SK-N-SH (cell line): ENCODE data around the gene DYNC2LI1. TPM values are rescaled to one million over a fixed set of nuclear protein-coding genes. Genes with fewer than 3 reads are reported as not detected.

Experiments
- CTCF ChIA-PET: fragments of 300-600, 350-600 bp; formaldehyde crosslinking; extraction: SDS; loops from one replicate; lab custom pipeline; 2021; lab: Yijun Ruan, JAX
- POLR2A ChIA-PET: fragments of 350-600 bp; sonication (Branson Sonifier 250); formaldehyde crosslinking; extraction: SDS; loops from one replicate; lab custom pipeline; 2020; ENCODE audit warnings: antibody characterized with exemption, inconsistent platforms; lab: Yijun Ruan, JAX
- DNase-seq: peaks from one replicate; pipeline ENCODE4 v3.0.0; 2012
- H2AFZ ChIP-seq: fragments of 200-600 bp; sonication (generic); 2 replicates; pipeline ENCODE4 v1.8.1; 2016; ENCODE audit warnings: antibody characterized with exemption, mild to moderate bottlenecking, low read depth
- H3F3A ChIP-seq: fragments of 200-600 bp; sonication (generic); replicated peaks from 2 replicates; pipeline ENCODE3; 2016; ENCODE audit warnings: antibody characterized with exemption, mild to moderate bottlenecking; ENCODE audit not compliant: insufficient read depth
- H3K27ac ChIP-seq, 2 experiments: fragments of 200-500 bp in 1 of 2; fragments of 200-600 bp in 1 of 2; sonication (Bioruptor generic) in 1 of 2; sonication (generic), shearing (Covaris generic) in 1 of 2; 2 replicates each; pipeline versions ENCODE4 v1.5.1 to v1.6.1; 2014 to 2016; ENCODE audit warnings: low read depth in 2 of 2, inconsistent platforms in 1 of 2, low read length in 1 of 2, mild to moderate bottlenecking in 1 of 2, mixed read lengths in 1 of 2
- H3K27me3 ChIP-seq: fragments of 200-600 bp; sonication (generic), shearing (Covaris generic); 2 replicates; pipeline ENCODE4 v1.6.1; 2016; ENCODE audit warnings: mixed run types; ENCODE audit not compliant: insufficient read depth
- H3K36me3 ChIP-seq, 2 experiments: fragments of 200-500 bp in 1 of 2; fragments of 200-600 bp in 1 of 2; sonication (Bioruptor generic) in 1 of 2; sonication (generic) in 1 of 2; replicated peaks in 1 of 2; 2 replicates each; pipeline versions ENCODE3 to v1.5.1; 2014 to 2016; ENCODE audit warnings: low read length in 1 of 2, mild to moderate bottlenecking in 1 of 2; ENCODE audit not compliant: insufficient read depth in 2 of 2, control insufficient read depth in 1 of 2
- H3K4me1 ChIP-seq, 2 experiments: fragments of 200-500 bp in 1 of 2; fragments of 200-600 bp in 1 of 2; sonication (Bioruptor generic) in 1 of 2; sonication (generic), shearing (Covaris generic) in 1 of 2; 2 replicates each; pipeline versions ENCODE4 v1.5.1 to v1.6.1; 2014 to 2016; ENCODE audit warnings: low read depth in 1 of 2, low read length in 1 of 2, mixed run types in 1 of 2; ENCODE audit not compliant: insufficient read depth in 2 of 2, control insufficient read depth in 1 of 2
- H3K4me2 ChIP-seq: fragments of 200-600 bp; sonication (generic), shearing (Covaris generic); 2 replicates; pipeline ENCODE4 v1.6.1; 2017; ENCODE audit warnings: mixed run types
- H3K4me3 ChIP-seq, 2 experiments: fragments of 200-500 bp in 1 of 2; fragments of 200-600 bp in 1 of 2; sonication (Bioruptor generic) in 1 of 2; sonication (generic), shearing (Covaris generic) in 1 of 2; 2 replicates each; pipeline versions ENCODE4 v1.5.1 to v1.8.1; 2014 to 2016; ENCODE audit warnings: low read depth in 2 of 2, inconsistent platforms in 1 of 2, low read length in 1 of 2, mild to moderate bottlenecking in 1 of 2, mixed read lengths in 1 of 2, moderate library complexity in 1 of 2
- H3K79me2 ChIP-seq: fragments of 200-600 bp; sonication (generic); 2 replicates; pipeline ENCODE4 v1.8.1; 2017; ENCODE audit warnings: mild to moderate bottlenecking; ENCODE audit not compliant: insufficient read depth
- H3K9ac ChIP-seq: fragments of 200-600 bp; sonication (generic); 2 replicates; pipeline ENCODE4 v1.6.1; 2017; ENCODE audit warnings: mixed run types
- H3K9me2 ChIP-seq: fragments of 200-600 bp; sonication (generic); 2 replicates; pipeline ENCODE4 v1.6.1; 2017; ENCODE audit warnings: mixed run types
- H3K9me3 ChIP-seq: fragments of 200-600 bp; sonication (generic); 2 replicates; pipeline ENCODE4 v1.6.1; 2017; ENCODE audit warnings: mixed run types, mild to moderate bottlenecking, moderate library complexity
- H4K20me1 ChIP-seq: fragments of 200-600 bp; sonication (generic); 2 replicates; pipeline ENCODE4 v1.6.1; 2017; ENCODE audit warnings: mild to moderate bottlenecking, mixed run types; ENCODE audit not compliant: insufficient read depth
- CHD2 ChIP-seq: fragments of 150-350 bp; IDR thresholded peaks from 2 replicates; pipeline ENCODE4 v1.6.1; 2018; ENCODE audit warnings: low read length; ENCODE audit not compliant: partially characterized antibody
- ELF1 ChIP-seq: IDR thresholded peaks from 2 replicates; pipeline ENCODE4 v1.4.0; 2012
- EP300 ChIP-seq, 2 experiments: IDR thresholded peaks; 2 replicates each; pipeline versions ENCODE4 v1.4.0 to v1.6.1; 2012; ENCODE audit warnings: borderline replicate concordance in 1 of 2, low read depth in 1 of 2, low read length in 1 of 2
- EZH2phosphoT487 ChIP-seq: fragments of 200-600 bp; sonication (generic); IDR thresholded peaks from 2 replicates; pipeline ENCODE4 v1.6.1; 2017; ENCODE audit warnings: low read depth, mixed run types, mild to moderate bottlenecking, antibody characterized with exemption, moderate library complexity, borderline replicate concordance
- FOXJ3 ChIP-seq: sonication (generic); formaldehyde crosslinking; IDR thresholded peaks from 2 replicates; pipeline ENCODE4 v1.5.1; 2020; ENCODE audit warnings: mild to moderate bottlenecking, missing genetic modification reagents
- FOXM1 ChIP-seq: IDR thresholded peaks from 2 replicates; pipeline ENCODE4 v1.4.0; 2012; ENCODE audit warnings: low read depth, mild to moderate bottlenecking
- GABPA ChIP-seq: IDR thresholded peaks from 2 replicates; pipeline ENCODE4 v1.4.0; 2012; ENCODE audit warnings: low read depth, mild to moderate bottlenecking
- MEF2A ChIP-seq: IDR thresholded peaks from 2 replicates; pipeline ENCODE4 v1.4.0; 2012; ENCODE audit warnings: low read depth, borderline replicate concordance
- MXI1 ChIP-seq: IDR thresholded peaks from 2 replicates; pipeline ENCODE4 v1.6.1; 2012; ENCODE audit warnings: mild to moderate bottlenecking, low read depth, low read length, improper control_type of control experiment
- NFIC ChIP-seq: IDR thresholded peaks from 2 replicates; pipeline ENCODE4 v1.4.0; 2012; ENCODE audit warnings: borderline replicate concordance
- RAD21 ChIP-seq: IDR thresholded peaks from 2 replicates; pipeline ENCODE4 v1.6.1; 2012; ENCODE audit warnings: mild to moderate bottlenecking, low read length
- RCOR1 ChIP-seq: fragments of 150-350 bp; IDR thresholded peaks from 2 replicates; pipeline ENCODE4 v1.6.1; 2017; ENCODE audit warnings: antibody characterized with exemption, low read length
- RXRA ChIP-seq: IDR thresholded peaks from 2 replicates; pipeline ENCODE4 v1.4.0; 2012; ENCODE audit warnings: low read depth, mild to moderate bottlenecking, borderline replicate concordance
- SMC3 ChIP-seq: IDR thresholded peaks from 2 replicates; pipeline ENCODE4 v1.6.1; 2012; ENCODE audit warnings: low read depth, low read length, improper control_type of control experiment
- TCF12 ChIP-seq: IDR thresholded peaks from 2 replicates; pipeline ENCODE4 v1.4.0; 2012
- TEAD4 ChIP-seq: IDR thresholded peaks from 2 replicates; pipeline ENCODE4 v1.4.0; 2012; ENCODE audit warnings: mild to moderate bottlenecking, borderline replicate concordance; ENCODE audit not compliant: insufficient read depth
- USF2 ChIP-seq: fragments of 150-350 bp; IDR thresholded peaks from 2 replicates; pipeline ENCODE4 v1.6.1; 2017; ENCODE audit warnings: antibody characterized with exemption, low read length, low read depth, borderline replicate concordance
- YY1 ChIP-seq: IDR thresholded peaks from 2 replicates; pipeline ENCODE4 v1.4.0; 2012; ENCODE audit warnings: low read depth, mild to moderate bottlenecking
- WGBS: methylation state at CpG from one replicate; pipeline ENCODE4 v1.1.6; 2017; ENCODE audit warnings: low lambda C conversion rate; 5-methylcytosine and 5-hydroxymethylcytosine counted together
- polyA plus RNA-seq, 3 experiments: library from polyadenylated mRNA; depleted of rRNA; stranded (reverse); fragments of >200 nt; gene quantifications; 2 replicates each; pipeline ENCODE4 v1.2.3, GENCODE V29; 2012
- TF ChIP-seq, protein P1 (sequence below): fragments of 150-350 bp; IDR thresholded peaks from 2 replicates; pipeline ENCODE4 v1.6.1; 2016; ENCODE audit warnings: mild to moderate bottlenecking, low read depth, low read length
- TF ChIP-seq, protein P2 (sequence below): fragments of 200-600 bp; sonication (generic); IDR thresholded peaks from 2 replicates; pipeline ENCODE4 v1.6.1; 2017; ENCODE audit warnings: antibody characterized with exemption, mild to moderate bottlenecking, moderate library complexity
- TF ChIP-seq, protein P3 (sequence below): IDR thresholded peaks from 2 replicates; pipeline ENCODE4 v1.6.1; 2012; ENCODE audit warnings: mild to moderate bottlenecking, low read depth, low read length, moderate library complexity

The DYNC2LI1 gene
- polyA plus RNA-seq, 1 of the 3 experiments (the other 2 are of a cell fraction), result 20.4 TPM

GRCh38 chr2:43762286-43762685 lies 11.6 kb upstream of the DYNC2LI1 start:
- no peak overlapping the region for H3K27ac ChIP-seq
- no peak for DNase-seq
- CTCF ChIA-PET, result interaction anchor here (2.1 kb wide), 1 partner anchor 10 kb away, joined by 4 read pairs; no protein-coding TSS in a partner anchor

DNA sequence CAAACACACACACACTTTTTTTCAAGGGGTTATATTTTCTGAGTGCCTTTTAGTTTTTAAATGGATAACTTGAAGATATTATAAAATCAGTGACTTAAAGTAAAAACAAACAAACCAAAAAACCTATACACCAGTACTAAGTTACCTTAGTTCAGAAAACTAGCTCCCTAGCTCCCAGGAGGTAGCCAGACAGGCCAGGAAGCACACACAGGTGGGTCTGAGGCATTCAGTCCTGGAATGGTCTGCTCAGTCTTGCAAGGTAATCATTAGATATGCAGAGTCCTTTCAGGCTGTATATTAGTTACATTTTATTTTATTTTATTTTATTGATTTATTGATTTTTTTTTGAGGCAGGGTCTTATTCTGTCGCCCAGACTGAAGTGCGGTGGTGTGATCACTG lies 10.7 kb upstream of the DYNC2LI1 start:
- no peak for DNase-seq
- Histone ChIP-seq H3K9ac (no peak overlapping the region), H4K20me1 (no peaks in the 10 kb centered on the region), H2AFZ (no peak overlapping the region), H3K27me3 (no peaks in the 10 kb centered on the region), H3K9me2 (no peaks in the 10 kb centered on the region), H3K4me3 (no peak overlapping the region), H3K36me3 (no peaks in the 10 kb centered on the region), H3K27ac (no peak overlapping the region), H3K4me1 (peaks cover 0 to 16% of the 10 kb centered on the region in 2 experiments; a peak in 3 of 4 replicates), H3F3A (peaks cover 19% of the 10 kb centered on the region), H3K79me2 (no peaks in the 10 kb centered on the region), H3K9me3 (no peaks in the 10 kb centered on the region), H3K4me2 (no peak overlapping the region)
- ChIA-PET POLR2A (no interaction called here), CTCF (interaction anchor here (2.1 kb wide), 1 partner anchor 9 kb away, joined by 4 read pairs; no protein-coding TSS in a partner anchor)
- WGBS, result 97% methylated on average over 2 of the region's 2 CpGs
- TF ChIP-seq, protein P1, sequence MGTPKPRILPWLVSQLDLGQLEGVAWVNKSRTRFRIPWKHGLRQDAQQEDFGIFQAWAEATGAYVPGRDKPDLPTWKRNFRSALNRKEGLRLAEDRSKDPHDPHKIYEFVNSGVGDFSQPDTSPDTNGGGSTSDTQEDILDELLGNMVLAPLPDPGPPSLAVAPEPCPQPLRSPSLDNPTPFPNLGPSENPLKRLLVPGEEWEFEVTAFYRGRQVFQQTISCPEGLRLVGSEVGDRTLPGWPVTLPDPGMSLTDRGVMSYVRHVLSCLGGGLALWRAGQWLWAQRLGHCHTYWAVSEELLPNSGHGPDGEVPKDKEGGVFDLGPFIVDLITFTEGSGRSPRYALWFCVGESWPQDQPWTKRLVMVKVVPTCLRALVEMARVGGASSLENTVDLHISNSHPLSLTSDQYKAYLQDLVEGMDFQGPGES, result no peak
- TF ChIP-seq TEAD4 (no peak), TCF12 (no peak), USF2 (no peak), FOXJ3 (CRISPR knock-in tag) (no peak), RCOR1 (no peak), YY1 (no peak)
- TF ChIP-seq, protein P2, sequence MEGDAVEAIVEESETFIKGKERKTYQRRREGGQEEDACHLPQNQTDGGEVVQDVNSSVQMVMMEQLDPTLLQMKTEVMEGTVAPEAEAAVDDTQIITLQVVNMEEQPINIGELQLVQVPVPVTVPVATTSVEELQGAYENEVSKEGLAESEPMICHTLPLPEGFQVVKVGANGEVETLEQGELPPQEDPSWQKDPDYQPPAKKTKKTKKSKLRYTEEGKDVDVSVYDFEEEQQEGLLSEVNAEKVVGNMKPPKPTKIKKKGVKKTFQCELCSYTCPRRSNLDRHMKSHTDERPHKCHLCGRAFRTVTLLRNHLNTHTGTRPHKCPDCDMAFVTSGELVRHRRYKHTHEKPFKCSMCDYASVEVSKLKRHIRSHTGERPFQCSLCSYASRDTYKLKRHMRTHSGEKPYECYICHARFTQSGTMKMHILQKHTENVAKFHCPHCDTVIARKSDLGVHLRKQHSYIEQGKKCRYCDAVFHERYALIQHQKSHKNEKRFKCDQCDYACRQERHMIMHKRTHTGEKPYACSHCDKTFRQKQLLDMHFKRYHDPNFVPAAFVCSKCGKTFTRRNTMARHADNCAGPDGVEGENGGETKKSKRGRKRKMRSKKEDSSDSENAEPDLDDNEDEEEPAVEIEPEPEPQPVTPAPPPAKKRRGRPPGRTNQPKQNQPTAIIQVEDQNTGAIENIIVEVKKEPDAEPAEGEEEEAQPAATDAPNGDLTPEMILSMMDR, result no peak

More at GRCh38 chr2:43762286-43762685, 11.6 kb upstream of the DYNC2LI1 start:
- Histone ChIP-seq H3K4me1 (peaks cover 0 to 17% of the 10 kb centered on the region in 2 experiments; a peak in 3 of 4 replicates), H3K4me3 (no peak overlapping the region), H3K9me3 (no peaks in the 10 kb centered on the region), H2AFZ (no peak overlapping the region), H4K20me1 (no peaks in the 10 kb centered on the region), H3K36me3 (no peaks in the 10 kb centered on the region)
- POLR2A ChIA-PET, result no interaction called here
- no peak for TF ChIP-seq RXRA
- TF ChIP-seq FOXM1, result no peak
- no peak for TF ChIP-seq USF2
- no peak for TF ChIP-seq CHD2
- TF ChIP-seq MXI1, result no peak
- no peak for TF ChIP-seq TCF12
- no peak for TF ChIP-seq RCOR1
- no peak for TF ChIP-seq EP300 (IDR thresholded peaks at IDR 0.05; ENCODE audit: borderline replicate concordance in 1 of 2, low read depth in 1 of 2, low read length in 1 of 2)
- no peak for TF ChIP-seq EZH2phosphoT487
- no peak for TF ChIP-seq SMC3
- TF ChIP-seq, protein P3, sequence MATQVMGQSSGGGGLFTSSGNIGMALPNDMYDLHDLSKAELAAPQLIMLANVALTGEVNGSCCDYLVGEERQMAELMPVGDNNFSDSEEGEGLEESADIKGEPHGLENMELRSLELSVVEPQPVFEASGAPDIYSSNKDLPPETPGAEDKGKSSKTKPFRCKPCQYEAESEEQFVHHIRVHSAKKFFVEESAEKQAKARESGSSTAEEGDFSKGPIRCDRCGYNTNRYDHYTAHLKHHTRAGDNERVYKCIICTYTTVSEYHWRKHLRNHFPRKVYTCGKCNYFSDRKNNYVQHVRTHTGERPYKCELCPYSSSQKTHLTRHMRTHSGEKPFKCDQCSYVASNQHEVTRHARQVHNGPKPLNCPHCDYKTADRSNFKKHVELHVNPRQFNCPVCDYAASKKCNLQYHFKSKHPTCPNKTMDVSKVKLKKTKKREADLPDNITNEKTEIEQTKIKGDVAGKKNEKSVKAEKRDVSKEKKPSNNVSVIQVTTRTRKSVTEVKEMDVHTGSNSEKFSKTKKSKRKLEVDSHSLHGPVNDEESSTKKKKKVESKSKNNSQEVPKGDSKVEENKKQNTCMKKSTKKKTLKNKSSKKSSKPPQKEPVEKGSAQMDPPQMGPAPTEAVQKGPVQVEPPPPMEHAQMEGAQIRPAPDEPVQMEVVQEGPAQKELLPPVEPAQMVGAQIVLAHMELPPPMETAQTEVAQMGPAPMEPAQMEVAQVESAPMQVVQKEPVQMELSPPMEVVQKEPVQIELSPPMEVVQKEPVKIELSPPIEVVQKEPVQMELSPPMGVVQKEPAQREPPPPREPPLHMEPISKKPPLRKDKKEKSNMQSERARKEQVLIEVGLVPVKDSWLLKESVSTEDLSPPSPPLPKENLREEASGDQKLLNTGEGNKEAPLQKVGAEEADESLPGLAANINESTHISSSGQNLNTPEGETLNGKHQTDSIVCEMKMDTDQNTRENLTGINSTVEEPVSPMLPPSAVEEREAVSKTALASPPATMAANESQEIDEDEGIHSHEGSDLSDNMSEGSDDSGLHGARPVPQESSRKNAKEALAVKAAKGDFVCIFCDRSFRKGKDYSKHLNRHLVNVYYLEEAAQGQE, result no peak
- TF ChIP-seq ELF1, result no peak
- TF ChIP-seq FOXJ3 (CRISPR knock-in tag), result no peak
- no peak for TF ChIP-seq GABPA
- no peak for TF ChIP-seq MEF2A
- TF ChIP-seq NFIC, result no peak
- no peak for TF ChIP-seq YY1
- TF ChIP-seq RAD21, result no peak
- TF ChIP-seq, all 33 proteins: peak for 0
- Histone ChIP-seq H3K9me2 (no peaks in the 10 kb centered on the region), H3K79me2 (no peaks in the 10 kb centered on the region), H3K27me3 (no peaks in the 10 kb centered on the region), H3K9ac (no peak overlapping the region), H3F3A (peaks cover 20% of the 10 kb centered on the region), H3K4me2 (no peak overlapping the region)
- WGBS, result 47% methylated on average over 3 of the region's 3 CpGs
